PC-9 (cell line): ENCODE results near the gene GNA12. TPM values are rescaled to one million over a fixed set of nuclear protein-coding genes. Genes with fewer than 3 reads are reported as not detected.
"Not testable (repeated sequence)": the region's sequence is repeated elsewhere in the genome, so short reads cannot be mapped to it uniquely, and the experiment has no call there.

Source experiments
- BruUV-seq: library from RNA; stranded (reverse); fragments of 400-500 nt; replicated peaks from 2 replicates; lab custom pipeline; 2021; lab: Mats Ljungman, UMichigan
- CTCF ChIA-PET: fragments of 300-600 bp; sonication (Branson Sonifier 250); formaldehyde crosslinking; loops from one replicate; lab custom pipeline; 2022; ENCODE audit warnings: antibody characterized with exemption; lab: Charles Lee
- POLR2A ChIA-PET: fragments of 300-600 bp; sonication (Branson Sonifier 250); formaldehyde crosslinking; loops from one replicate; lab custom pipeline; 2022; ENCODE audit warnings: antibody characterized with exemption; ENCODE audit not compliant: unreplicated experiment; lab: Charles Lee
- DNase-seq, 2 experiments: peaks; one replicate each; pipeline versions ENCODE4 v3.0.0 to v3.0.0-alpha.2; 2015 to 2022; ENCODE audit warnings: mixed read lengths in 1 of 2
- H2AFZ ChIP-seq: fragments of 200-600 bp; sonication (generic); 2 replicates; pipeline ENCODE4 v1.8.1; 2017; ENCODE audit warnings: antibody characterized with exemption
- H3F3A ChIP-seq: fragments of 200-600 bp; sonication (generic); 2 replicates; pipeline ENCODE4 v1.8.1; 2017; ENCODE audit warnings: antibody characterized with exemption, mild to moderate bottlenecking, low read depth; ENCODE audit not compliant: insufficient read depth
- H3K27ac ChIP-seq: fragments of 200-600 bp; sonication (generic); 2 replicates; pipeline ENCODE4 v1.6.1; 2016; ENCODE audit warnings: mixed run types
- H3K27me3 ChIP-seq: fragments of 200-600 bp; sonication (generic); 2 replicates; pipeline ENCODE4 v1.6.1; 2016; ENCODE audit warnings: low read depth, mixed run types; ENCODE audit not compliant: insufficient read depth
- H3K36me3 ChIP-seq: fragments of 200-600 bp; sonication (generic); 2 replicates; pipeline ENCODE4 v1.6.1; 2016; ENCODE audit warnings: low read depth, mixed run types
- H3K4me1 ChIP-seq: fragments of 200-600 bp; sonication (generic); replicated peaks from 2 replicates; pipeline ENCODE4 v1.6.1; 2016; ENCODE audit warnings: mixed run types; ENCODE audit not compliant: insufficient read depth
- H3K4me2 ChIP-seq: fragments of 200-600 bp; sonication (generic); 2 replicates; pipeline ENCODE4 v1.6.1; 2017; ENCODE audit warnings: mixed run types
- H3K4me3 ChIP-seq: fragments of 200-600 bp; sonication (generic); 2 replicates; pipeline ENCODE4 v1.6.1; 2016; ENCODE audit warnings: mixed run types
- H3K79me2 ChIP-seq: fragments of 200-600 bp; sonication (generic); 2 replicates; pipeline ENCODE4 v1.6.1; 2017; ENCODE audit warnings: low read depth, mixed run types
- H3K9me2 ChIP-seq: fragments of 200-600 bp; sonication (generic); 2 replicates; pipeline ENCODE4 v1.8.1; 2017; ENCODE audit warnings: mild to moderate bottlenecking; ENCODE audit not compliant: insufficient read depth
- H3K9me3 ChIP-seq: fragments of 200-600 bp; sonication (generic); 2 replicates; pipeline ENCODE4 v1.8.1; 2016; ENCODE audit warnings: low read depth; ENCODE audit not compliant: insufficient read depth
- H4K20me1 ChIP-seq: fragments of 200-600 bp; sonication (generic); 2 replicates; pipeline ENCODE4 v1.8.1; 2017; ENCODE audit not compliant: insufficient read depth
- EZH2 ChIP-seq: fragments of 200-600 bp; sonication (generic); IDR thresholded peaks from 2 replicates; pipeline ENCODE4 v1.8.0; 2017; ENCODE audit warnings: antibody characterized with exemption, low read depth
- intact Hi-C: fragments of 100-400 bp; cut with micrococcal nuclease; formaldehyde crosslinking; loops from one replicate; pipeline ENCODE4 v1.10.0; 2022; ENCODE audit not compliant: unreplicated experiment
- total RNA-seq: library from RNA; stranded (reverse); gene quantifications from 2 replicates; pipeline ENCODE4 v1.2.3, GENCODE V29; 2021
- TF ChIP-seq, protein P1 (sequence below): fragments of 200-600 bp; sonication (generic); conservative IDR thresholded peaks from 2 replicates; pipeline ENCODE4 v1.6.1; 2017; ENCODE audit warnings: mixed run types, antibody characterized with exemption, mild to moderate bottlenecking, moderate library complexity

The GNA12 gene
- total RNA-seq, 1 experiment from 2014 or later: 51.7 TPM

DNA sequence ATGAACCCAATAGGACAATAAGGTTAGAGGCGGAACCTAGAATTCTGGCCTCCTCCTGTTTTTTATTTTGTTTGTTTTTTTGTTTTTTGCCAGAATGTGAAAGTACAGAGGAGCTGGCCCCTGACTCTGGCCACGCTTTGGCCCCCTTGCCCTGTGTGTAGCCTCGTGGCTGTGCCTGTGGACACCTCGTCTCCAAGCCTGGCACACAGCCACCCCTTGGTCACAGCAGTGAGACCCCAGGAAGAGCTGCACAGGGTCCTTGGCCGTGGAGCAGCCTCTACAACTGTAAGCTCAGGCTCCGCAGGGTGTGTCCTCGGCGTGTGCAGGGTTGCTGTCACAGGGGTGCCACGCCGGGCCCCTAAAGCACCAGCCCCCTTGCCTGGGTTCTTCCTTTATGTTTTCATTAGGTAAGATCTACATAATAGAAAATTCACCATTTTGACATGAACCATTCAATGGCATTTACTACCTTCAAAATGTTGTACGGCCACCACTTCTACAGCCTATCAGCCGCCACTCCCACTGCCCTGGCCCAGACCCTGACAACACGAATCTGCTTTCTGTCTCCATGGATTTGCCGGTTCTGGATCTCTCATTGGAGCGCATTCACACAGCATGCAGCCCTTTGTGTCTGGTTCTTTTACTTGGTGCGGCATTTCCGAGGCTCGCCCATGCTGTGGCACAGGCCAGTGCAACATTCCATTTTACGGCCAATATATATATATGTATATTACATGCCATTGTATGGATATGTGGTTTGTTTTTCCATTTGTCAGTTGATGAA is 105.2 kb downstream of the GNA12 start:
- Histone ChIP-seq H3K79me2 (peaks cover 78% of the 10 kb centered on the region), H3K4me3 (no peak overlapping the region), H3K9me3 (peaks cover under 1% of the 10 kb centered on the region; the same call in 1 of the 2 replicates), H3K36me3 (0 out of 2 replicates have a peak, but pooled peaks cover 5% of the 10 kb centered on the region), H2AFZ (no peak overlapping the region), H3K9me2 (no peaks in the 10 kb centered on the region), H3K27me3 (no peaks in the 10 kb centered on the region), H3K27ac (no peak overlapping the region), H4K20me1 (0 out of 2 replicates have a peak, but pooled peaks cover 5% of the 10 kb centered on the region), H3F3A (peaks cover 9% of the 10 kb centered on the region; the same call in 1 of the 2 replicates), H3K4me1 (peaks cover 3% of the 10 kb centered on the region), H3K4me2 (no peak overlapping the region)
- ChIA-PET POLR2A (no interaction called here), CTCF (no interaction called here)
- DNase-seq: no peak
- no TSS peak for BruUV-seq
- TF ChIP-seq, protein P1, sequence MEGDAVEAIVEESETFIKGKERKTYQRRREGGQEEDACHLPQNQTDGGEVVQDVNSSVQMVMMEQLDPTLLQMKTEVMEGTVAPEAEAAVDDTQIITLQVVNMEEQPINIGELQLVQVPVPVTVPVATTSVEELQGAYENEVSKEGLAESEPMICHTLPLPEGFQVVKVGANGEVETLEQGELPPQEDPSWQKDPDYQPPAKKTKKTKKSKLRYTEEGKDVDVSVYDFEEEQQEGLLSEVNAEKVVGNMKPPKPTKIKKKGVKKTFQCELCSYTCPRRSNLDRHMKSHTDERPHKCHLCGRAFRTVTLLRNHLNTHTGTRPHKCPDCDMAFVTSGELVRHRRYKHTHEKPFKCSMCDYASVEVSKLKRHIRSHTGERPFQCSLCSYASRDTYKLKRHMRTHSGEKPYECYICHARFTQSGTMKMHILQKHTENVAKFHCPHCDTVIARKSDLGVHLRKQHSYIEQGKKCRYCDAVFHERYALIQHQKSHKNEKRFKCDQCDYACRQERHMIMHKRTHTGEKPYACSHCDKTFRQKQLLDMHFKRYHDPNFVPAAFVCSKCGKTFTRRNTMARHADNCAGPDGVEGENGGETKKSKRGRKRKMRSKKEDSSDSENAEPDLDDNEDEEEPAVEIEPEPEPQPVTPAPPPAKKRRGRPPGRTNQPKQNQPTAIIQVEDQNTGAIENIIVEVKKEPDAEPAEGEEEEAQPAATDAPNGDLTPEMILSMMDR: no peak
- TF ChIP-seq EZH2: no peak
- intact Hi-C loops: no loop called here

GRCh38 chr7:2737771-2738540 is 106.2 kb downstream of the GNA12 start:
- 0 out of 2 replicates have a peak, but pooled peaks cover 5% of the 10 kb centered on the region for H3K36me3 ChIP-seq
- no peak for TF ChIP-seq EZH2
- TF ChIP-seq, protein P1: no peak
- H3K27ac ChIP-seq: no peak overlapping the region
- 0 out of 2 replicates have a peak, but pooled peaks cover 5% of the 10 kb centered on the region for H4K20me1 ChIP-seq
- no peak overlapping the region for H2AFZ ChIP-seq
- DNase-seq: no peak
- peaks cover 13% of the 10 kb centered on the region for H3K4me1 ChIP-seq
- no peak overlapping the region for H3K4me3 ChIP-seq
- H3F3A ChIP-seq: peaks cover 19% of the 10 kb centered on the region
- BruUV-seq: no TSS peak
- peaks cover 74% of the 10 kb centered on the region for H3K79me2 ChIP-seq
- POLR2A ChIA-PET: no interaction called here
- intact Hi-C loops: no loop called here
- no peaks in the 10 kb centered on the region for H3K9me2 ChIP-seq
- peaks cover 7% of the 10 kb centered on the region; the same call in 1 of the 2 replicates for H3K9me3 ChIP-seq
- H3K4me2 ChIP-seq: no peak overlapping the region
- CTCF ChIA-PET: no interaction called here
- H3K27me3 ChIP-seq: no peaks in the 10 kb centered on the region

DNA sequence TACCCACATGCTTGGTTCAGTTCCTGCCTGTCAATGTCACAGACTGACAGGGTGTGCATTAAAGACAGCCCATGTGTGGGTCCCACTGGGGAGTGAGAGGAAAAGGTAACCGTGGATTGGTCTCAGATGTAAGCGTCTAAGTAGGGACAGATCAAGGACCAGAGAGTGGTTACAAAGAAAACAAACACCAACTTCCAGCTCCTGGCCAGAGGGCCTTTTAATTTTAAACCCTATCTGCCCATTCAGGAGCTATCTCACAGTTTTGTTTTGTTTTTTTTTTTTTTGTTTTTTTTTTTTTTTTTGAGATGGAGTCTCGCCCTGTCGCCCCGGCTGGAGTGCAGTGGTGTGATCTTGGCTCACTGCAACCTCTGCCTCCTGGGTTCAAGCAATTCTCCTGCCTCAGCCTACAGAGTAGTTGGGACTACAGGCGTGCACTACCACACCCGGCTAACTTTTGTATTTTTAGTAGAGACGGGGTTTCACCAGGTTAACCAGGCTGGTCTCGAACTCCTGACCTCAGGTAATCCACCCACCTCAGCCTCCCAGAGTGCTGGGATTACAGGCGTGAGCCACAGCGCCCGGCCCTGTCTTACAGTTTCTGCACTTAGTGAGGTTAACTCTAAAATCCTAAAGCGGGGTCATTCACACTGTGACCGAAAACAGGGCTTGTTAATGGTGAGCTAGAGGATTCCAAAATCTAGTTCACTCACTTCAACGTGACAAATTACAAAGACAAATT is 106.9 kb downstream of the GNA12 start:
- H3K4me3 ChIP-seq, H3K27me3 ChIP-seq, intact Hi-C loops, H3K9me3 ChIP-seq, H2AFZ ChIP-seq, BruUV-seq, H3K27ac ChIP-seq, H3K4me2 ChIP-seq, H4K20me1 ChIP-seq, H3K9me2 ChIP-seq, DNase-seq: not testable (repeated sequence)
- peaks cover 75% of the 10 kb centered on the region for H3K79me2 ChIP-seq
- ChIA-PET CTCF (interaction anchor here (0.7 kb wide), 1 partner anchor 28 kb away, joined by 7 read pairs; no protein-coding TSS in a partner anchor), POLR2A (interaction anchor here (0.6 kb wide), 2 partner anchors 312 to 398 kb away, joined by 6 to 11 read pairs; no protein-coding TSS in a partner anchor)
- peaks cover 13% of the 10 kb centered on the region; the same call in 1 of the 2 replicates for H3K36me3 ChIP-seq
- peaks cover 27% of the 10 kb centered on the region for H3F3A ChIP-seq
- H3K4me1 ChIP-seq: peaks cover 19% of the 10 kb centered on the region
